Common myeloid progenitor, CD34-positive (primary cell): ENCODE data around the gene KIF14.

Experiments
- CTCF ChIA-PET: fragments of 350-600 bp; sonication (Branson Sonifier 250); formaldehyde crosslinking; loops from one replicate; lab custom pipeline; 2021; ENCODE audit warnings: antibody characterized with exemption; lab: Charles Lee
- POLR2A ChIA-PET: fragments of 350-600 bp; sonication (Branson Sonifier 250); formaldehyde crosslinking; loops from one replicate; lab custom pipeline; 2021; ENCODE audit warnings: antibody characterized with exemption; lab: Charles Lee
- DNase-seq, 3 donors: peaks; one replicate each; pipeline versions ENCODE4 v3.0.0 to v3.0.0-alpha.2; 2013
- H3K27ac ChIP-seq, 2 experiments: 1 replicate in 1 of 2; 2 replicates in 1 of 2; pipeline ENCODE4 v1.7.0; 2013; ENCODE audit warnings: inconsistent platforms in 2 of 2, low read length in 2 of 2, mild to moderate bottlenecking in 2 of 2, low read depth in 1 of 2, moderate library complexity in 1 of 2; ENCODE audit not compliant: severe bottlenecking in 2 of 2, insufficient read depth in 1 of 2, poor library complexity in 1 of 2
- H3K27me3 ChIP-seq, 5 experiments: replicated peaks in 2 of 5; 1 replicate in 3 of 5; 2 replicates in 2 of 5; pipeline versions ENCODE4 v1.6.1 to v1.7.0; 2013; ENCODE audit warnings: low read length in 4 of 5, mild to moderate bottlenecking in 2 of 5, moderate library complexity in 2 of 5, inconsistent platforms in 1 of 5; ENCODE audit not compliant: insufficient read depth in 5 of 5, control insufficient read depth in 4 of 5
- H3K36me3 ChIP-seq, 4 experiments: 1 replicate in 2 of 4; 2 replicates in 2 of 4; pipeline versions ENCODE4 v1.6.1 to v1.7.0; 2013; ENCODE audit warnings: low read length in 3 of 4, control low read depth in 1 of 4, mild to moderate bottlenecking in 1 of 4; ENCODE audit not compliant: control insufficient read depth in 4 of 4, insufficient read depth in 4 of 4
- H3K4me1 ChIP-seq, 4 experiments: 1 replicate in 3 of 4; 2 replicates in 1 of 4; pipeline versions ENCODE4 v1.6.1 to v1.7.1; 2013; ENCODE audit warnings: low read length in 3 of 4, mild to moderate bottlenecking in 3 of 4, control low read depth in 1 of 4, inconsistent platforms in 1 of 4, moderate library complexity in 1 of 4; ENCODE audit not compliant: control insufficient read depth in 4 of 4, insufficient read depth in 4 of 4; ENCODE audit errors: control extremely low read depth in 1 of 4
- H3K4me3 ChIP-seq, 7 experiments: 1 replicate in 4 of 7; 2 replicates in 3 of 7; pipeline versions ENCODE4 v1.5.1 to v1.7.0; 2013; ENCODE audit warnings: mild to moderate bottlenecking in 7 of 7, low read length in 6 of 7, moderate library complexity in 6 of 7, inconsistent platforms in 2 of 7, low read depth in 2 of 7, control low read depth in 1 of 7; ENCODE audit not compliant: insufficient read depth in 4 of 7, control insufficient read depth in 1 of 7; ENCODE audit errors: extremely low read depth in 1 of 7
- H3K9me3 ChIP-seq, 5 experiments: 1 replicate in 4 of 5; 2 replicates in 1 of 5; pipeline versions ENCODE4 v1.6.1 to v1.7.1; 2013; ENCODE audit warnings: low read length in 4 of 5, mild to moderate bottlenecking in 2 of 5, inconsistent platforms in 1 of 5, low read depth in 1 of 5, moderate library complexity in 1 of 5; ENCODE audit not compliant: control insufficient read depth in 4 of 5, insufficient read depth in 2 of 5; ENCODE audit errors: control extremely low read depth in 1 of 5
- WGBS: methylation state at CpG from one replicate; pipeline ENCODE4 v1.1.5; 2013; ENCODE audit not compliant: insufficient coverage; 5-methylcytosine and 5-hydroxymethylcytosine counted together

The KIF14 gene

DNA sequence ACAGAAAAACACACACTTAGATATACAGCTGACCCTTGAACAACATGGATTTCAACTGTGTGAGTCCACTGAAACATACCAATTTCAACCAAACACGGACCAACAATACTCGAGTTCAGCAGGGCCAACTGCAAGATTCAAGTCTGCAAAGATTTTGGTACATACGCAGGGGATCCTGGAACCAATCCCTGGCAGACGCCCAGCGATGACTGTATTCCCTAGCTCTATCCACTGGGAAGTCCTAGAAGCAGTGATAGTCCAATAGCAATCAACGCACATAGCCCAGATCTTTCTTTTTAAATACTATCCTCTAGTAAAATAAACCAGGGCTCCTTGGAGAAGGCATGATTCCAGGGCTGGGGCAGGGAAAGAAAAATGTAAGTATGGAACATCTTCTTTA lies 40.2 kb upstream of the KIF14 start:
- CTCF ChIA-PET: interaction anchor here (1.6 kb wide), 1 partner anchor 39 kb away, joined by 5 read pairs; no protein-coding TSS in a partner anchor
- H3K4me3 ChIP-seq: no peak overlapping the region
- H3K9me3 ChIP-seq: no peaks in the 10 kb centered on the region
- no peaks in the 10 kb centered on the region for H3K27me3 ChIP-seq
- WGBS: 100% methylated on average over 5 of the region's 6 CpGs
- no peak overlapping the region for H3K27ac ChIP-seq
- POLR2A ChIA-PET: no interaction called here
- peaks cover 26 to 80% (median 56%) of the 10 kb centered on the region in 4 experiments for H3K36me3 ChIP-seq
- no peak for DNase-seq
- H3K4me1 ChIP-seq: peaks cover 0 to 3% (median under 1%) of the 10 kb centered on the region in 4 experiments

DNA sequence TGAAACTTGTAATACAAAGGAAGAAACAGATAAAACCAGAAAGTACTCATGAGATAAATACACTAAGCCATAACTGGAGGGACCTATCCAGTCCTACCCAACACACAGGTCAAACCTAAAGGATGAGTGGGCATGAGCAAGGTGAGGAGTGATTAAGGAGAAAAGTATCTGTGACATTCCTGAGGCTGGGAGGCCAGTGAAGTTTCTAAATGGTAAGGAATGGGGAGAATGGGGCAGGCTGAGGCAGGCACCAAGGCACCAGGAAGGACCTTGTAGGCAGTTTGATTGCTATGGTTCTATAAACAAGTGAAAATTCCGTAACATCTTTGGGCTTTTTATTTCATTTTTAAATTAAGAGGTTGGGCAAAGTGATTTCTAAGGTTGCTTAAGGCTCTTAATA lies 38.7 kb upstream of the KIF14 start:
- H3K9me3 ChIP-seq: no peaks in the 10 kb centered on the region
- peaks cover 0 to 8% (median 2%) of the 10 kb centered on the region in 4 experiments for H3K4me1 ChIP-seq
- WGBS: no CpG with 5 or more reads among the region's 1 CpG
- POLR2A ChIA-PET: interaction anchor here (1.0 kb wide), 1 partner anchor 10 kb away, joined by 5 read pairs; the partner anchor contains the start of gene DDX59
- no peaks in the 10 kb centered on the region for H3K27me3 ChIP-seq
- no peak overlapping the region for H3K27ac ChIP-seq
- DNase-seq: no peak
- peaks cover 26 to 81% (median 57%) of the 10 kb centered on the region in 4 experiments for H3K36me3 ChIP-seq
- CTCF ChIA-PET: interaction anchor here (1.0 to 1.2 kb wide), 2 partner anchors 10 to 17 kb away, joined by 3 to 4 read pairs; no protein-coding TSS in a partner anchor
- no peak overlapping the region for H3K4me3 ChIP-seq

DNA sequence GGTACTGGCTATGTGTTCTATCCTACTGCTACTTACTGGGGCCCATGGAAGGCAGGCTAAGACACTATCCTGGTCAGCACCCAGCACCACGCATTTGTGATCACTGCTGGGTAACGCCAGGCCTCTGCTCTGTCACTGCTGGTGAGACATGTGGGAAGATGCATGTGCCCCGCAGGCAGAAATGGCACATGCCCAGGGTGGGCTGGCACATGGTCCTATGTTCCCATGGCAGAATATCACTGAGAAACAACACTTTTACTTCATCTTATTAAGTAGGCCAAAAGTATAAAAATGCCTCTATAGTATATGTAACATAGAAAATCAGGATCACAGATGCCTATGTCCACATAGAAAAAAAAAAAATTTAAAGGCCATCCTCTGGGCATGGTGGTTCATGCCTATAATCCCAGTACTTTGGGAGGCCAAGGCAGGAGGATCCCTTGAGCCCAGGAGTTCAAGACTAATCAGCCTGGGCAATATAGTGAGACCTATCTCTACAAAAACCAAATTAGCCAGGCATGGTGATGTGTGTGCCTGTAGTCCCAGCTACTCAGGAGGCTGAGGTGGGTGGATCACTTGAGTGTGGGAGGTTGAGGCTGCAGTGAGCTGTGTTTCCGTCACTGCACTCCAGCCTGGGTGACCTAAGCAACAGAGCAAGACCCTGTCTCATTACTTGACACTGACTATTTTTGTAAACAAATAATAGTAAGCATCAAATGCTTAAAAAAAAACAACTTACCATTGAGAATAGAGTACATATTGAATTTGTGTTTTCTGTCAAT lies 37.7 kb upstream of the KIF14 start:
- Histone ChIP-seq H3K36me3 (peaks cover 19 to 79% (median 52%) of the 10 kb centered on the region in 4 experiments), H3K27me3 (no peaks in the 10 kb centered on the region), H3K27ac (no peak overlapping the region), H3K4me1 (peaks cover 0 to 13% (median 7%) of the 10 kb centered on the region in 4 experiments), H3K9me3 (no peaks in the 10 kb centered on the region), H3K4me3 (no peak overlapping the region)
- 93% methylated on average over 3 of the region's 4 CpGs for WGBS
- POLR2A ChIA-PET: no interaction called here
- DNase-seq: no peak
- CTCF ChIA-PET: interaction anchor here (1.0 kb wide), 1 partner anchor 16 kb away, joined by 4 read pairs; no protein-coding TSS in a partner anchor

DNA sequence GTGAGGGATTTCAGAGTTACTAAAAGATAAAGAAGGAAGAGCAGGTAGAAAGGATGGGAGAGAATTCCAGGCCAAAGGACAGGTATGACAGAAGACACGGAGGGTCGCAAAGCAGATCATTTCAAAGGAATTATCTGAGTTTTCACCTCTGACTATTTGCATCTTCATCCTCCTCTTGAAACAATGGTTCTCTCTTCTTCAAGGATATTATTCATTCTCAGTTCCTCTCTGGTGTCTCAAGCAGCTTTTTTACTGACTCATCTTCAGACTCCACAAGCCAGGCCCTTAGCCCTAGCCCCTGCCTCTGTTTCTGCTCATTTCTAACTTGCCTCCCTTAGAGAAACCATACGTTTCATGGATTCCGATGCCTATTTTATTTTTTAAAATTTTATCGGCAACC lies 34.1 kb upstream of the KIF14 start:
- H3K27me3 ChIP-seq: no peaks in the 10 kb centered on the region
- peaks cover 0 to 26% (median 17%) of the 10 kb centered on the region in 4 experiments for H3K4me1 ChIP-seq
- H3K36me3 ChIP-seq: peaks cover 8 to 62% (median 28%) of the 10 kb centered on the region in 4 experiments
- H3K4me3 ChIP-seq: no peak overlapping the region
- 100% methylated on average over 5 of the region's 5 CpGs for WGBS
- CTCF ChIA-PET: interaction anchor here (2.5 to 3.8 kb wide), 2 partner anchors 8 to 15 kb away, joined by 8 to 13 read pairs; partner anchors contain the start of gene DDX59
- POLR2A ChIA-PET: no interaction called here
- no peak for DNase-seq
- no peaks in the 10 kb centered on the region for H3K9me3 ChIP-seq
- no peak overlapping the region for H3K27ac ChIP-seq

DNA sequence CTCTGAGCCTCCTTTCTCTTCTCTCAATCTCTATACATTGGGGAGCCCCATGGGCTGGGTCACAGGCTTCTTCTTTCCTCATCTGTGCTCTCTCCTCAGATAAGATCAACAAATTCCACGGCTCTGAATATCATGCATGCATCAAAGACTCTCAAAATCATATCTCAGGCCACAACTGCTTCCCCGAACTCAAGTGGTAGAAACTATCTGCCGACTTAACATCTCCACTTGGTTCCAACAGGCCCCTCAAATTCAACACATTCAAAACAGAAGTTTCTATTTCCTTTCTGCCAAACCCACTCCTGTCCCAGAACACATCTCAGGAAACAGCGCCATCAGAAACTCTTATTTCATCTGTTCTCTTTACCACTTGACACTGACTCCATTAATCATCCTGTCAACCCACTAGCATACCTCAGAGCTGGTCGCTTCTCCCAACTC lies 32.5 kb upstream of the KIF14 start:
- Histone ChIP-seq H3K4me1 (peaks cover 0 to 26% (median 17%) of the 10 kb centered on the region in 4 experiments), H3K36me3 (peaks cover 3 to 57% (median 24%) of the 10 kb centered on the region in 4 experiments), H3K4me3 (peak overlapping the region in 3 of 7 experiments; percentile 43 to 54 (median 44)), H3K27ac (peak overlapping the region in 1 of 2 experiments; percentile 64), H3K27me3 (no peaks in the 10 kb centered on the region), H3K9me3 (no peaks in the 10 kb centered on the region)
- POLR2A ChIA-PET: no interaction called here
- CTCF ChIA-PET: interaction anchor here (1.4 to 3.8 kb wide), 4 partner anchors 9 to 151 kb away, joined by 3 to 13 read pairs (median 8); partner anchors contain the start of gene DDX59
- peak; percentile 23 to 78 (median 68) for DNase-seq
- 0% methylated on average over 5 of the region's 5 CpGs for WGBS

DNA sequence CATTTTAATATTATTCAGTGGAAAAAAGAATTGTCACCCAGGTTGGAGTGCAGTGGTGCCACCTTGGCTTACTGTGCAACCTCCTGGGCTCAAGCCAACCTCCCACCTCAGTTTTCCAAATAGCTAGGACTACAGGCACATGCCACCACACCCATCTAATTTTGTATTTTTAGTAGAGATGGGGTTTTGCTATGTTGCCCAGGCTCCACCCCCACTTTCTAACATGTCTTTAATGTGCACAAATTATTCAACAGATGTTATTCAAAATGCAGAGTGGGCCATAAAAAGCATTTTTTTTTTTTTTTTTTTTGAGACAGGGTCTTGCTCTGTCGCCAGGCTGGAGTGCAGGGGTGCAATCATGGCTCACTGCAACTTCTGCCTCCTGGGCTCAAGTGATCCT lies 31.8 kb upstream of the KIF14 start:
- H3K9me3 ChIP-seq: no peaks in the 10 kb centered on the region
- ChIA-PET CTCF (interaction anchor here (0.6 to 3.8 kb wide), 5 partner anchors 10 to 151 kb away, joined by 3 to 13 read pairs (median 8); partner anchors contain the start of gene DDX59), POLR2A (no interaction called here)
- no peaks in the 10 kb centered on the region for H3K27me3 ChIP-seq
- H3K4me1 ChIP-seq: peaks cover 0 to 26% (median 17%) of the 10 kb centered on the region in 4 experiments
- H3K4me3 ChIP-seq: no peak overlapping the region
- 100% methylated on average over 1 of the region's 1 CpG for WGBS
- no peak overlapping the region for H3K27ac ChIP-seq
- DNase-seq: no peak
- peaks cover 3 to 56% (median 24%) of the 10 kb centered on the region in 4 experiments for H3K36me3 ChIP-seq
